ENCODE measurements around the gene SLC22A23. TPM values are rescaled to one million over a fixed set of nuclear protein-coding genes. Genes with fewer than 3 reads are reported as not detected.

The SLC22A23 gene
- total and polyA plus RNA-seq, 2 experiments from 2014 or later = 15.7 to 24.9 TPM

DNA sequence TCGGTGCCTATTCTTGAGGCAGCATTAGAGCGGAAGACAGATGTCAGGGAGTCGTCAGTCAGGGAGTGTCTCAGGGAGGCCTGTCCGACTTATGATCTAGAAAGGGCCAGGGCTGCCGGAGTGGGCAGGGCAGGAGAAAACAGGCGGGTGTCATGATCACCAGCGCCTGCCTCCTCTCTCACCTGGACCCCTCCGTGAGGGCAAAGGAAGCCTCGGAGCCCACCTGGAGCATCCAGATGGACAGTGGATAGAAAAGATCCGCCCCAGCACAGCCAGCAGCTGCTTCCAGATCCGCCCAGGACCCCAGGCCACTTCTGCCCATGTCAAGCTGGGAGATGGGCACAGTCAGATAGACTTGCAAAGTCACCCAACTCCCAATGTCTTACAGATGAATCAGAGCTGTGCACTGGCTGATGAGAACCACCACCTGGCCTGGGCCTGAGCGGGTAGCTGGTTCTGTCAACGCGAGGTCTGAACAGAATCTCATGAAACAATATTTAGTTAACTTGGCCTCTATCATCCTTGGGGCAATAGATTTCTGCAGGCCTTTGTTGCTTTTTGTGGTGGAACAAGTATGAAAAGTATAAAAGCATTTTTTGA is 175.9 kb downstream of the SLC22A23 start:
- H3K4me3 ChIP-seq = no peak overlapping the region
- H3K27ac ChIP-seq = no peak overlapping the region
- DNase-seq (ENCODE audit: low read depth in 1 of 2, low spot score in 1 of 2) = peak in 1 of 2 donors; percentile 16
- peaks cover 12% of the 10 kb centered on the region for H3K4me1 ChIP-seq (ENCODE audit: low read depth)
- H3K9me3 ChIP-seq (ENCODE audit: low read depth) = no peaks in the 10 kb centered on the region
- no peaks in the 10 kb centered on the region for H3K36me3 ChIP-seq
- no peaks in the 10 kb centered on the region for H3K27me3 ChIP-seq
- TF ChIP-seq, protein P1, sequence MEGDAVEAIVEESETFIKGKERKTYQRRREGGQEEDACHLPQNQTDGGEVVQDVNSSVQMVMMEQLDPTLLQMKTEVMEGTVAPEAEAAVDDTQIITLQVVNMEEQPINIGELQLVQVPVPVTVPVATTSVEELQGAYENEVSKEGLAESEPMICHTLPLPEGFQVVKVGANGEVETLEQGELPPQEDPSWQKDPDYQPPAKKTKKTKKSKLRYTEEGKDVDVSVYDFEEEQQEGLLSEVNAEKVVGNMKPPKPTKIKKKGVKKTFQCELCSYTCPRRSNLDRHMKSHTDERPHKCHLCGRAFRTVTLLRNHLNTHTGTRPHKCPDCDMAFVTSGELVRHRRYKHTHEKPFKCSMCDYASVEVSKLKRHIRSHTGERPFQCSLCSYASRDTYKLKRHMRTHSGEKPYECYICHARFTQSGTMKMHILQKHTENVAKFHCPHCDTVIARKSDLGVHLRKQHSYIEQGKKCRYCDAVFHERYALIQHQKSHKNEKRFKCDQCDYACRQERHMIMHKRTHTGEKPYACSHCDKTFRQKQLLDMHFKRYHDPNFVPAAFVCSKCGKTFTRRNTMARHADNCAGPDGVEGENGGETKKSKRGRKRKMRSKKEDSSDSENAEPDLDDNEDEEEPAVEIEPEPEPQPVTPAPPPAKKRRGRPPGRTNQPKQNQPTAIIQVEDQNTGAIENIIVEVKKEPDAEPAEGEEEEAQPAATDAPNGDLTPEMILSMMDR (IDR thresholded peaks at IDR 0.05; ENCODE audit: low read depth, low read length) = no peak

DNA sequence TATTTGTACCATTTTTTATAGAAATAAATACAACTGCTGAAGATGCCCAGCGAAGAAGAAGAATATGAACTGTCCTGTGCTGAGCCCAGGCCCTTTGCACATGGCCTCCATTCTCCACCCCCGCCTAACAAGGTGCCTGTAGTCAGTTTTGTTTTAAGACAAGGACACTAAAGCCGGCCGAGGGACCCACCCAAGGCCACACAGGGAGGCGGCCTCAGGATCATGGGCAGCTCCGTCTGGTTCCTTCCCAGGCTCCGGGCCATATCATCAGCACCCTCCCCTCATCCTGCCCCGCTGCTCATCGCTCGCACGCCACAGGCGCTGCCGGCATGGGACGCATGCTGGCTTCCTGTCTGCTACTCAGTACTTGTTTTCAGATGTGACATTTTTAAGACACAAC is 176.8 kb downstream of the SLC22A23 start:
- H3K9me3 ChIP-seq (ENCODE audit: low read depth) = no peaks in the 10 kb centered on the region
- H3K27me3 ChIP-seq = no peaks in the 10 kb centered on the region
- no peak overlapping the region for H3K4me3 ChIP-seq
- peaks cover 12% of the 10 kb centered on the region for H3K4me1 ChIP-seq (ENCODE audit: low read depth)
- H3K36me3 ChIP-seq = no peaks in the 10 kb centered on the region
- TF ChIP-seq, protein P1 (IDR thresholded peaks at IDR 0.05; ENCODE audit: low read depth, low read length) = no peak
- no peak overlapping the region for H3K27ac ChIP-seq
- no peak for DNase-seq (ENCODE audit: low read depth in 1 of 2, low spot score in 1 of 2)

DNA sequence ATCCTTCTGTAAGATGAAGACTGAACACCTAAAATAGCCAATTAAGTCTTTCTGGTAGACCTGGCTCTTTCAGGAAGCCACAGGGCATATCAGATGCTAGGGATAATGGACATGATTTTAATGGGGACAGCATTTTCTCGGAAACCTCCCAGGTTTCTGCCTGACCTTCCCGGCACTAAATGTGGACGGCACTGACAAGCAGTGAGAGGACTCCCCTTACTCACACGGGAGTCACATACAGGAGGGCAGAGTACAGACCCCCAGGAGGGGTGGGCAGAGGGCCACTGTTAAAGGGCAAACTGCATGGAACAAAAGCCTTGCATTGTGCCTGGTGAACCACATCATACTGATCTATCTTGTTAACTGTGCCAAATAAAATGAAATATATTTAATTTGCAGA is 178.2 kb downstream of the SLC22A23 start:
- Histone ChIP-seq H3K27me3 (no peaks in the 10 kb centered on the region), H3K4me3 (no peak overlapping the region), H3K36me3 (no peaks in the 10 kb centered on the region), H3K9me3 (ENCODE audit: low read depth) (no peaks in the 10 kb centered on the region), H3K4me1 (ENCODE audit: low read depth) (peaks cover 12% of the 10 kb centered on the region), H3K27ac (no peak overlapping the region)
- no peak for DNase-seq (ENCODE audit: low read depth in 1 of 2, low spot score in 1 of 2)
- TF ChIP-seq, protein P1 (IDR thresholded peaks at IDR 0.05; ENCODE audit: low read depth, low read length) = no peak

DNA sequence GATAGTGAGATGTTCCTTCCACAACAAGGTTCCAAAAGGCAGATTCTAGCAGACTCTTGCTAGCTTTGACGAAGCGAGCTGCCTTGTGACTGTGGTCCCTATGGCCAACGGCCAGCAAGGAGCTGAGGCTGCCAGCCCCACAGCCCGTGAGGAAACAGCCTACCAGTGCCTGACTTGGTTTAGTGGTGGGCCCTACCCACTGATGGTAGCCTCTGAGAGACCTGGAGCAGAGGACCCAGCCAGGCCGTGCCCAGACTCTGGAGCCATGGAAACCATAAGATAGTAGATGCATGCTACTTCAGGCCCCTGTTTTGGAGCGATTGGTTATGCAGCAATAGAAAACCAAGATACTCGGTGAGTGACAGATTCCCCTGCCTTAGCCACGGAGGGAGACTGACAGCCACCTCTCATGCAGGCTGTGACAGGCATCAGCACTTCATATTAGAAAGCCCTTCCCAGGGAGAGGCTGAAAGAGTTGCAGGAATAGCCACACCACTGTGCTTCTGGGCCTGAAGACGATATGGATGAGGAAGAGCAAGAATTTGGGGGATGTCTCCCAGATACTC is 178.9 kb downstream of the SLC22A23 start:
- DNase-seq (ENCODE audit: low read depth in 1 of 2, low spot score in 1 of 2) = no peak
- no peak overlapping the region for H3K4me3 ChIP-seq
- no peaks in the 10 kb centered on the region for H3K36me3 ChIP-seq
- peaks cover 12% of the 10 kb centered on the region for H3K4me1 ChIP-seq (ENCODE audit: low read depth)
- no peaks in the 10 kb centered on the region for H3K27me3 ChIP-seq
- H3K9me3 ChIP-seq (ENCODE audit: low read depth) = no peaks in the 10 kb centered on the region
- TF ChIP-seq, protein P1 (IDR thresholded peaks at IDR 0.05; ENCODE audit: low read depth, low read length) = no peak
- no peak overlapping the region for H3K27ac ChIP-seq

DNA sequence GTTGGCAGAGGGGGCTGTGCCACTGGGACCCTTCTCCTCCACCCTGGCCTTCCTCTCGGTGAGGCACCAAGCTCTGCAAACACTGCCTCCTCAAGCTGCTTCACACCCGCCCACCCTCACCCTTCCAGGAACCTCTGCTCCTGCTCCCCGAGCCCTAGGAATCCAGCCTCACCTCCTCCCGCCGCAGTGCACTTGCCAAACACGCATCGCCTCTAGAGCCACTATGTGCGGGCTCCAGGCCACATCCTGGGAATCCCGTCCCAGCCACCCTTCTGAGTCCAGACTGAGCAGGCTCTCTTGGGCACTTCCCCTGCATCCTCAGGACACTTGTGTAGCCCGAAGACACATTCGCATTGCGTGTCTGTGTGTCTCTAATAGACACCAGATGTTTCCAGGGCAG is 179.6 kb downstream of the SLC22A23 start:
- H3K9me3 ChIP-seq (ENCODE audit: low read depth) = no peaks in the 10 kb centered on the region
- peaks cover 12% of the 10 kb centered on the region for H3K4me1 ChIP-seq (ENCODE audit: low read depth)
- H3K27ac ChIP-seq = no peak overlapping the region
- TF ChIP-seq, protein P1 (IDR thresholded peaks at IDR 0.05; ENCODE audit: low read depth, low read length) = no peak
- no peak overlapping the region for H3K4me3 ChIP-seq
- DNase-seq (ENCODE audit: low read depth in 1 of 2, low spot score in 1 of 2) = no peak
- H3K27me3 ChIP-seq = no peaks in the 10 kb centered on the region
- peaks cover 4% of the 10 kb centered on the region for H3K36me3 ChIP-seq

All from cardiac muscle cell (in vitro differentiated cells and primary cell).